ENCODE data around the gene WNT3A. TPM values are rescaled to one million over a fixed set of nuclear protein-coding genes. Genes with fewer than 3 reads are reported as not detected.

Gene WNT3A
- total RNA-seq, 2 experiments from 2014 or later: not detected

DNA sequence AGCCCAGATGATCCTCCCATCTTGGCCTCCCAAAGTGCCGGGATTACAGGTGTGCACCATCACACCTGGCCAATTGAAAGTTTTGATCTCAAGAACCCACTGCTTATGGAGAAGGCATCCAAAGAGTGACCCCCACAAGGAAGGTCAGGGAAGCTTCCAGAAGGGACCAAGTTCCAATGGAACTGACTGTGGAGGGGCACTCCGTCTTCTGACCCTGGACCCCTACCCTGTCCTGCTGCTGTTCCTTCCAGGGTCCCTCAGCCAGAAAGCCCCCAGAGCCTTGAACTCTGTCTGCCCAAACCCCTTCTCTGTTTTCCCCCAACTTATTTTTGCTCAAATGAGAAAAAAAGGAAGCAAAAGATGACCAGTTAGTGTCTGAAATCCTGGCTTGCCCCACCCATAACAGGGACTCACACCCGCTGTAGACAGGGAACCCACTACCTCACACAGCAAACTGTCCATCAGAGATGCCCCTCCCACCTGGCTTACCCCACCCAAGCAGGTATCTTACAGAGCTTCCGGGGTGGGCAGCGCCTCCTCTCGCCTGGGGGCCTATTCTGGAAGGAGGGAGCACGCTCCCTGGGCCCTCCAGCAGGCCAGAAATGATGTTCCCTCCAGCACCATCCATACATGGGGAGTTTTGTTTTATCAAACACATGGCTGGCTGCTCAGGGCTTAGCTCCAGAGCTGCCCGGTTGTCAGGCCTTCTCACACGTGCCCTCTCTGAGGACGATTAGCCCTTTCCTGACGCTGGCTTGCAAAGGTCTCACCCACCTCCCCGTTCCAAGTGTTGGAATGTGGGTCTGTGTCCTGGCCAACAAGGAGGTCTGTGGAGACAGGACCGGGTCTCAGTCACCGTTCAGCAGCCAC is 3.1 kb upstream of the WNT3A start:
- H3K9me3 Mint-ChIP-seq: no peaks in the 10 kb centered on the region
- ChIA-PET CTCF (interaction anchor here (0.6 kb wide), 1 partner anchor 360 kb away, joined by 4 read pairs; no protein-coding TSS in a partner anchor), POLR2A (no interaction called here)
- peaks cover under 1% of the 10 kb centered on the region for H3K4me1 Mint-ChIP-seq
- H3K27ac Mint-ChIP-seq: no peak overlapping the region
- H3K4me3 Mint-ChIP-seq: no peak overlapping the region
- peaks cover 46% of the 10 kb centered on the region for H3K27me3 Mint-ChIP-seq
- H3K36me3 Mint-ChIP-seq (ENCODE audit: low read depth): no peaks in the 10 kb centered on the region
- peak; percentile 15 for DNase-seq

DNA sequence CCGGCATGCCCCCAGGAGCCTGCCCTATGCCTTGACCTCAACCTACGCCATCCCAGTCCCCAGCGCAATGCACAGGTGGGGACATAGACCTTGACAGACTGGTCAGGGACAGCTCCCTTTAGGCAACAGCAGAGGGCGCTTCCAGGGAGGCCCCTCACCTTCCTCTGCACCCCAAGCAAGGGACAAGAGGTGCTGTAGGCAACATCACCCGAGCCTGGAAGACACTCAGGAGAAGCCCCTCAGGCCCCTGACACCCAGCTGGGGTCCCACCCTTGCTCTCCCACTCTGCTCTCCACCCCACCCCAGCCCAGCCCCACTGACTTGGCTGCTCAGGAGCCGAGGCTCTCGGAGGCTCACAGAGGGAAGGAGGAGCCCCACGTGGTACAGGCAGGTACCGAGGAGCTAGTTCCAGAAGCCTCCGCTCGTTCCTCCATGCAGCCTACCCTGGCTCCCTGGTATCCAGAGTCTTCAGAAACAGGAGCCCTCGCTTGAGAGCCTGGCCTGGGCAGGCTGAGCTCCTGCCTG is 2.4 kb upstream of the WNT3A start:
- peaks cover 53% of the 10 kb centered on the region for H3K27me3 Mint-ChIP-seq
- ChIA-PET CTCF (no interaction called here), POLR2A (interaction anchor here (1.9 kb wide), 1 partner anchor 78 kb away, joined by 4 read pairs; the partner anchor contains the start of gene ARF1)
- no peak overlapping the region for H3K27ac Mint-ChIP-seq
- H3K9me3 Mint-ChIP-seq: no peaks in the 10 kb centered on the region
- H3K4me1 Mint-ChIP-seq: peaks cover 4% of the 10 kb centered on the region
- no peak overlapping the region for H3K4me3 Mint-ChIP-seq
- no peaks in the 10 kb centered on the region for H3K36me3 Mint-ChIP-seq (ENCODE audit: low read depth)
- peak; percentile 17 for DNase-seq

DNA sequence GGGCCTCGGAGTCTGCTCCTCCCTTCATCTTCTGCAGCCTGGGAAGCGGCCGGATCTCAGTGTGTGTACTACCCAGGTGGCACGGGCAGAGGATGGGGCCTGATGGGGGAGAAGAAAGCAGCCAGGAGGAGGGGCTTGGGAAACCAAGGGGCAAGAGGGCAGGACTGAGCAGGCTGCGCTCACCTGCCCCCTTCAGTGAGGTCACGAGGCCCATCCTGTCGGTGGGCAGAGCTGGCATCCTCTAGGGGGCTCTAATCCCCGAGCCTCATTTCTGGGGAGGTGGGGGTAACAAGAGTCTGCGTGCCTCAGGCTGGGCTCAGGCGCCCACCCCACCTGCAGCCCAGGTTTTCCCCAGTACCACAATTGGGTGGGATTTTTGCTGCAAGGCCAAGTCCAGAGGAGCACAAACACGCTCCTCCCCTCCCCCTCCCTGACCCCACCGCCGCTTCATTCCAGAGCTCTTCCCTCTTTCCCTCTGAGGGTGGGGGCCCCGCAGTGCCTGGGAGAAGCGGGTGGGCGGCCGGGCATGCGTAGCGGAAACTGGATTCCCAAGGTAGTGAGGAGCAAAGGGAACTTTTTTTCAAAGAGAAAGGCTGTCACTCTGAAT is 1.8 kb upstream of the WNT3A start:
- DNase-seq: no peak
- ChIA-PET CTCF (interaction anchor here (0.6 kb wide), 1 partner anchor 20 kb away, joined by 3 read pairs; no protein-coding TSS in a partner anchor), POLR2A (interaction anchor here (1.9 kb wide), 1 partner anchor 77 kb away, joined by 4 read pairs; the partner anchor contains the start of gene ARF1)
- Mint-ChIP-seq H3K4me1 (peaks cover 7% of the 10 kb centered on the region), H3K27me3 (peaks cover 57% of the 10 kb centered on the region), H3K9me3 (no peaks in the 10 kb centered on the region), H3K36me3 (ENCODE audit: low read depth) (no peaks in the 10 kb centered on the region), H3K4me3 (no peak overlapping the region), H3K27ac (no peak overlapping the region)

DNA sequence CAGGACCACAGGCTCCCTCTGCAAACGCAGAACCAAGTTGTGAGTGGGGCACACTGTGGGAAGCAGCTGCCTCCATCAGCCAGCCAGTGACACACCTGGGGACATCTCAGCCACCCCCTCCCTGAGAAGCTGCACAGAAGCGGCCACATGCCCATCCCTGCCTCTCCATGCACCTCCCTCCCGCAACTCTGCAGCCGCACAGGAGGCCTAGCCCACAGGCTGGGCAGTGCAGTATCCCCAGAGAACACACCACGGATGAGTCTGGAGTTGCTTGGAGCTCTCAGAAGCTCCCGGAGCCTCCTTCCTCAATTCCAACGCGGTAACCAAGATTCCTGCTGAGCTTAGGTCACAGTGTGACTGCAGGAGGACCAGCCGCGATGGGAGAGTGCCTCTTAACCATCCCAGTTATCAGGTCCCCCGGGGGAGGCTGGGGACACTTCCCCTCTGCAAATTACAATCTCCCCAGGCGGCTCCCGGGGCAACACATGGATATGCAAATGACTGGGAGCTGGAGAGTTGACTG is 1.2 kb upstream of the WNT3A start:
- Mint-ChIP-seq H3K27me3 (peaks cover 59% of the 10 kb centered on the region), H3K27ac (no peak overlapping the region), H3K4me1 (peaks cover 7% of the 10 kb centered on the region), H3K36me3 (ENCODE audit: low read depth) (no peaks in the 10 kb centered on the region), H3K4me3 (no peak overlapping the region), H3K9me3 (no peaks in the 10 kb centered on the region)
- POLR2A ChIA-PET: interaction anchor here (1.9 kb wide), 1 partner anchor 77 kb away, joined by 4 read pairs; the partner anchor contains the start of gene ARF1
- CTCF ChIA-PET: interaction anchor here (0.6 kb wide), 1 partner anchor 19 kb away, joined by 3 read pairs; no protein-coding TSS in a partner anchor
- DNase-seq: peak; percentile 14

DNA sequence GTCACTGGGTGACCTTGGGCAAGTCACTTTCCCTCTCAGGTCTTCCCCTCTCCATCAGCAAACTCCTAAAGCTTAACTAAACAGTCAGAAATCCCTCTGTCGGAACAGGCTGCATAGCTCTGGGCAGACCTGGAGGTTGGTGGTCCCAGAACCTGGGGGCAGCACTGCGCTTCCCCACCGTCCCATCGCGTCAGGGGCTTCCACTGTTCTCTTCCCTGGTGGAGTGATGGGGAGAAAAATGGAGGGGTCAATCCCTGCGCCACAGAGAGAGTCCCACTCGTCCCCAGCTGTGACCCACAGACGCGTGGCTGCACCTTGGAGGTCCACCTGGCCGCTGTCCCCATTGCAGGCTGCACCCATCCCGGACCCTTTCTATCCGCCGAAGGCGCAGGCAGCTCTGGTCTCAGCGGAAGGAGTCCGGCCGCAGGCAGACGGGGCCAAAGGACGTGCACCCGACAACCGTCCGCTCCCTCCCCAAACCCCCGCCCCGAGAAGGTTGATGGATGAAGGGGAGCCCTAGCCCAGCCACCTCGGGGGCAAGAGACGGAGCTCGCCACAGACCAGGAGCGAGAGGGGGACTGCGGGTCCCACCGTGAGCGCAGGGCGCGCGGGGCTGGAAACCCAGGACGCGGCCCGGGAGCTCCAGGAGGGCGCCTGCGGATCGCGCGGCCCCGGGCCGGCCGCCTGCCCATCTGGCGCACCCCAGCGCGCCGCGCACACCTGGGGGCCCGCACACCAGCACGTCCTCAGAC is 588 bp upstream of the WNT3A start:
- POLR2A ChIA-PET: interaction anchor here (1.9 kb wide), 1 partner anchor 76 kb away, joined by 4 read pairs; the partner anchor contains the start of gene ARF1
- CTCF ChIA-PET: no interaction called here

DNA sequence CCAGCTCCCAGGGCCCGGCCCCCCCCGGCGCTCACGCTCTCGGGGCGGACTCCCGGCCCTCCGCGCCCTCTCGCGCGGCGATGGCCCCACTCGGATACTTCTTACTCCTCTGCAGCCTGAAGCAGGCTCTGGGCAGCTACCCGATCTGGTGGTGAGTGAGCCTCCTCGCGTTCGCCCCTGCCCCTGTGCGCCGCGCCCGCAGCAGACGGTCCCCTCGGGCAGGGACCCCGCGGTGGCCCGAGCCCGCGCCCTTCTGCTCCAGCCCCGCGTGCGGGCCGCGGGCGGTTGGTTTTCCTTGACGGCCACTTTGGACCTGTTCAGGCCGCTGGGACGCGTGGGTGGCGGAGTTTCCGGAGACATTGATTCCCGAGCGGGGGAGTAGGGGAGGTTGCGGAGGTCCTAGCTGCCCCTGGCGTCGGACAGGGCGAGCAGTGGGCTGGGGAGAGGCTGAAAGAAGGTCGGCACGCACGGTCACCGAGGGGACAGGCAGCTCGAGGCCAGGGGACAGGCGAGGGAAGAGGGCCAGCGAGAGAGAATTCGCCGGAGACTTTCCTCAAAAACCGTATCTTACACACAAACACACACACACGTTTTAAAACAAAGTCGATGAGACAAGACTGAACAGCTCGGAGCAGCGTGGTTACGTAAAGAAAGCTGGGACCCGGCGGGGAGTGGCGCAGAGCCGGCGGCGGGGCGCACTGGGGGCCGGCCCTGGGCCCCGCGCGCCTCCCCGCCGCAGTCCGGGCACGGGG is 427 bp downstream of the WNT3A start:
- Mint-ChIP-seq H3K27me3 (peaks cover 66% of the 10 kb centered on the region), H3K4me1 (peaks cover 7% of the 10 kb centered on the region), H3K36me3 (ENCODE audit: low read depth) (no peaks in the 10 kb centered on the region), H3K27ac (no peak overlapping the region), H3K4me3 (no peak overlapping the region), H3K9me3 (no peaks in the 10 kb centered on the region)
- DNase-seq: peak; percentile 13
- CTCF ChIA-PET: no interaction called here
- POLR2A ChIA-PET: no interaction called here

More for the DNA sequence above, 588 bp upstream of the WNT3A start:
- no peaks in the 10 kb centered on the region for H3K9me3 Mint-ChIP-seq
- no peak overlapping the region for H3K4me3 Mint-ChIP-seq
- H3K27me3 Mint-ChIP-seq: peaks cover 65% of the 10 kb centered on the region
- no peak for DNase-seq
- no peak overlapping the region for H3K27ac Mint-ChIP-seq
- H3K4me1 Mint-ChIP-seq: peaks cover 7% of the 10 kb centered on the region
- no peaks in the 10 kb centered on the region for H3K36me3 Mint-ChIP-seq (ENCODE audit: low read depth)

DNA sequence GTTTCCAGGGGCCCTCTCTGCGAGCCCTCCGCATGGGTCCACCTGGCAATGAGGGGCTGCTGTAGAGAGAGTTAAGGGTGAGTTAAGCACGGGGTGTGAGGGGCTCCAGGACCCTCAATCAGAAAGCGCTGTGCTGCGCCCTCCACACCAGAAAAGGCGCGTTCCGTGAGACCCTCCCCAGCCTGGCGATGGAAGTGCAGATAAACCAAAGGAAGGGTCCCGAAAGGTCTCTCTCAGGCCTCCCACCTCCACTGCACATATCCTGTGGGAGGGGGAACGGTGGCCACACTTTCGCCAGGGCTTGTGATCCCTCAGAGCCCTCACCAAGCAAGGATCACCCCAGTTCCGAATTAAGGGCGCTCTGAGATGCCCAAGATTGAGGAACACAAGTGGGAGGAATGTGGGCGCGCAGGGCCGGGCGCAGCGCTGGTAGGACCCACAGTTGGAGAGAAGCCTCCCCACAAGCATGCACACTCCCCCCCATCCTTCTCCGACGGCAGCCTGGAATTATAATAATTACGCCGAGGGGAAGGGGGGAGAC is 1.1 kb downstream of the WNT3A start:
- ChIA-PET POLR2A (no interaction called here), CTCF (no interaction called here)
- Mint-ChIP-seq H3K4me3 (no peak overlapping the region), H3K9me3 (no peaks in the 10 kb centered on the region), H3K4me1 (peaks cover 7% of the 10 kb centered on the region), H3K36me3 (ENCODE audit: low read depth) (no peaks in the 10 kb centered on the region), H3K27ac (no peak overlapping the region), H3K27me3 (peaks cover 62% of the 10 kb centered on the region)
- peak; percentile 12 for DNase-seq

DNA sequence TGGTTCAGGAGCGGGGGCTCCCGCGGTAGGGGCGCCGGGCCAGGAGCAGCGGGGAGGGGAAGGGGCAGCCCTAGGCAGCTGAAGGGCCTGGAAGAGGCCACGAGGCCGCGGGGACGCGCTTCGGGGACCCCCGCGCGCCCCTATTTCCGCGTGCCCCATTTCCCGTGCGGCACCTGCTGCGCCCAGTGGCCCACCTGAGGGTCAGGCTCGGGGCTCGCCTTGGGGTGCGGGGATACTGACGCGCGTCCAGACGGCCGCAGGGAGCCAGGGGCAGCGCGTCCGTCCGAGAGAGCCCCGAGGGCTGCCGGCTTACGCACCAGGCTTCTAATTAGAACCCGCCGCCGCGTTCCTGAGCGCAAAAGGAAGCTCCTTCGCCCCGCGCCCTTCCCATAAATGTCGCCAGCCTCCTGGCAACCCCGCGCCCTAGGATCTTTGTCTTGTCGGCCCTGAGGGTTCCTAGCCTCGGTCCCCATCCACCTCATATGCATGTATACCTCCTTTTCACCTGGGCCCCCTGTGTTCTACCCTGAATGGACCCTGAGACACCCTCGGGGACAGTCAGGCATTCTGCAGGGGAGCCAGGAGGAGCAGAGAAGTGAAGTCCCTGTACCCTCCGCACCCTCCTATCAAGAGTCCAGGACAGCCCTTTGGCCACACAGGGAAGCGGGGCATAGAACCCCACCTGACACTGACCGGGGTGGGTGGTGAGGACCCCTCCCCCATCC is 1.8 kb downstream of the WNT3A start:
- Mint-ChIP-seq H3K27ac (no peak overlapping the region), H3K27me3 (peaks cover 61% of the 10 kb centered on the region), H3K4me1 (peaks cover 7% of the 10 kb centered on the region), H3K9me3 (no peaks in the 10 kb centered on the region), H3K36me3 (ENCODE audit: low read depth) (no peaks in the 10 kb centered on the region), H3K4me3 (no peak overlapping the region)
- ChIA-PET CTCF (no interaction called here), POLR2A (no interaction called here)
- DNase-seq: peak; percentile 13

DNA sequence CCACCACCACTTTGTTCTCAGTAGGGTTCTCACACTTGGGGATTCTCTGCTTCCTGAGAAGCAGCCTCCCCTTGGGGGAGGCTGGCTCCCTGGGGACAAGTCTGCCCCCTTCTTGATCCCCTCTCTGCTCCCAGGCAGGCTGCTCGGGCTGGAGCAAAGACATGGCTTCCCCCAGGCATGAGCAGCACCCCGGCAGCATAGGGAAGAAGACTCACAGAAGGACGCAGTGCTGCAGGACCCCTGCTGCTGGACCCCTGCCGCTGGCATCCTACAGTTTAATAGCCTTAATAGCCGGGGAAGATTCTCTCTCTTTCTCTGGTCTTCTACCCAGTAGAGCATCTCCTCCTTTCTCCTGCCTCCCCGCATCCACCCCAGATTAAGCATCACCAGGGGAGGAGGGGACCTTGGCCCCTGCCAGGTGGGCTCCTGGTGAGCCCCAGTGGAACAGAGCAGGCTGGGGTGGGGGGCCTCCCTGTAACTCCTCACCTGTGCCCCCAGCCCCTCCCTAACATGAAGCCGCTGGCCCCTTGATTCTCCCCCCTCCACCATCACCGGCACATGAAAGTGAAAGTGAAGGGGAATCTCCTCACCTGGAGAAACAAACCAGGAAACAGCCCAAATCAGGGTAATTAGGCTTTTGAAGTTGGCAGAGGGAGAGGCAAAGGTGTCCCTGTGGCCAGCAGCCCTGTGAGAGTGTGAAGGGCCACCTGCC is 2.5 kb downstream of the WNT3A start:
- peak; percentile 12 for DNase-seq
- Mint-ChIP-seq H3K36me3 (ENCODE audit: low read depth) (no peaks in the 10 kb centered on the region), H3K27me3 (peaks cover 54% of the 10 kb centered on the region), H3K4me1 (peaks cover 7% of the 10 kb centered on the region), H3K27ac (no peak overlapping the region), H3K9me3 (no peaks in the 10 kb centered on the region), H3K4me3 (no peak overlapping the region)
- ChIA-PET CTCF (no interaction called here), POLR2A (no interaction called here)

DNA sequence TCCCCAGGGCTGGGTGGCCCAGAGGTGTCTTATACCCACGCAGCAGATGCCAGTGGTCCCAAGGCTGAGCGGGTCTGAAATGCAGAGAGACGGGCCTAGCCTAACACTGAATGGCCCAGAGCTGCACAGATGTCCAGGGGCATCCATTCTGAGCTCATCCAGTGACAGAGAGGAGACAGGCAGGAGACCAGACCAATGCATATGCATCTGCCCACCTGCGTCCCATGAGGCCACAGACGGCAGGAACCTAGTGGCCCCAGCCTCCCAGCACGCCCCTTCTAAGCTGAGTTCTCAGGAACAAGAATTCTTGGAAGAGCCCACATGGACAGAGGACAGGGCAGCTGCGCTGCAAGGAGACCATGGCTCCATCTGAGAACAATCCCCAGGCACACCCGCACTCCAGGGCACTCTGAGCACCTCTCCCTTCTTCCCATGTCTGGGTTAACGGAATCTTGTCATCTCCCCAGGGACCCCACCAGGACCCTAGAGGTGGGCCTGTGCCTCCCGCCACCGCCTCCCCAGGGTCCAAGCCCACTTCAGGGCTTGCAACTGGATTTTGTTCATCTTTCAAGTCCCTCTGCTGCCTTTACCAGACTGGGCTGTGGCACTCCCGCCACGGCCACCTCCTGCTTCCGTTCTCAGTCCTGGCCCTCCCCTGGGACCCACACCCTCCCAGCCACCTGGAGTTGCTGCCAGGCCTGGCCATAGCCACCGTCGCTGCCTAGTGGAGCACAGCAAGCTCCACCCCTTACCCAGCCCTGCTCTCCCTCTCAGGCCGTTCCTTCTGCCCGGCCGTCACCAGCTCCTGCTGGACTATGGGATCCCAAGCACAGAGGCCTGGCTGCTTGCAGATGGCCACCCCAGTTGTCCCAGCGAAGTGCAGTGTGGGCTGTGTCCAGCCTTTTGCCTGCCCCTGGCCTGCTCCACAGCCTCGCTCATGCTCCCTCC is 3.3 kb downstream of the WNT3A start:
- POLR2A ChIA-PET: no interaction called here
- peaks cover 48% of the 10 kb centered on the region for H3K27me3 Mint-ChIP-seq
- H3K27ac Mint-ChIP-seq: no peak overlapping the region

More for the DNA sequence above, 3.3 kb downstream of the WNT3A start:
- Mint-ChIP-seq H3K4me3 (no peak overlapping the region), H3K4me1 (peaks cover 7% of the 10 kb centered on the region), H3K36me3 (ENCODE audit: low read depth) (no peaks in the 10 kb centered on the region), H3K9me3 (no peaks in the 10 kb centered on the region)
- peak; percentile 14 for DNase-seq
- CTCF ChIA-PET: no interaction called here

Measured in activated CD4-positive, alpha-beta memory T cell treated with anti-CD3 and anti-CD28 coated beads, Interleukin-2, amount 10 ng/mL, durations not matched to agents 7 days and 5 days (primary cell).